ENCODE measurements around the gene SLC4A2. TPM values are rescaled to one million over a fixed set of nuclear protein-coding genes. Genes with fewer than 3 reads are reported as not detected.
A peak's percentile ranks its signal among the peaks of the same experiment; 100 is the strongest.

Gene SLC4A2
- total RNA-seq, 4 donors from 2014 or later: 48.5 to 109 (median 69.0) TPM

DNA sequence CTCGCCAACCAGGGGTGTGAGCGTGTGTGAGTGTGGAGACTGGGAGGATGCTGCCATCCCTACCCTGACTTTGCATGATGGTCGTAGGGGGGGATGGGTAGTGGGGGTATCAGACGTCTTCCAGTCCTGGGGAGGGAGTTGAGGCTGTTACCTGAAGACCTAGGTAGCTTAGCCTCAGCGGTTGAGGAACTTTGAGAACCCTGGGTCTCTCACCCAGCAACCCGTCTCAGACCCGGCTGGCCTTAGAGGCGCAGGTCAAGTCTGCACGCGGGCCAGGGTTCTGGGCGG is 2.7 kb downstream of the SLC4A2 start:
- Histone ChIP-seq H3K4me1 (peaks cover 31 to 40% of the 10 kb centered on the region in 2 donors), H3K36me3 (peaks cover 20 to 27% of the 10 kb centered on the region in 2 donors), H3K27me3 (no peaks in the 10 kb centered on the region), H3K9me3 (no peaks in the 10 kb centered on the region), H3K27ac (no peak overlapping the region), H3K4me3 (replicated peaks in 1 of 3) (no peak overlapping the region)
- intact Hi-C loops (cut with DNase I): no loop called here
- no peak for DNase-seq
- TF ChIP-seq POLR2A (IDR thresholded peaks at IDR 0.05): no peak
- TF ChIP-seq, protein P1, sequence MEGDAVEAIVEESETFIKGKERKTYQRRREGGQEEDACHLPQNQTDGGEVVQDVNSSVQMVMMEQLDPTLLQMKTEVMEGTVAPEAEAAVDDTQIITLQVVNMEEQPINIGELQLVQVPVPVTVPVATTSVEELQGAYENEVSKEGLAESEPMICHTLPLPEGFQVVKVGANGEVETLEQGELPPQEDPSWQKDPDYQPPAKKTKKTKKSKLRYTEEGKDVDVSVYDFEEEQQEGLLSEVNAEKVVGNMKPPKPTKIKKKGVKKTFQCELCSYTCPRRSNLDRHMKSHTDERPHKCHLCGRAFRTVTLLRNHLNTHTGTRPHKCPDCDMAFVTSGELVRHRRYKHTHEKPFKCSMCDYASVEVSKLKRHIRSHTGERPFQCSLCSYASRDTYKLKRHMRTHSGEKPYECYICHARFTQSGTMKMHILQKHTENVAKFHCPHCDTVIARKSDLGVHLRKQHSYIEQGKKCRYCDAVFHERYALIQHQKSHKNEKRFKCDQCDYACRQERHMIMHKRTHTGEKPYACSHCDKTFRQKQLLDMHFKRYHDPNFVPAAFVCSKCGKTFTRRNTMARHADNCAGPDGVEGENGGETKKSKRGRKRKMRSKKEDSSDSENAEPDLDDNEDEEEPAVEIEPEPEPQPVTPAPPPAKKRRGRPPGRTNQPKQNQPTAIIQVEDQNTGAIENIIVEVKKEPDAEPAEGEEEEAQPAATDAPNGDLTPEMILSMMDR (IDR thresholded peaks at IDR 0.05): no peak
- WGBS, 2 donors: 66 to 68% methylated on average over 4 to 10 of the region's 11 CpGs

DNA sequence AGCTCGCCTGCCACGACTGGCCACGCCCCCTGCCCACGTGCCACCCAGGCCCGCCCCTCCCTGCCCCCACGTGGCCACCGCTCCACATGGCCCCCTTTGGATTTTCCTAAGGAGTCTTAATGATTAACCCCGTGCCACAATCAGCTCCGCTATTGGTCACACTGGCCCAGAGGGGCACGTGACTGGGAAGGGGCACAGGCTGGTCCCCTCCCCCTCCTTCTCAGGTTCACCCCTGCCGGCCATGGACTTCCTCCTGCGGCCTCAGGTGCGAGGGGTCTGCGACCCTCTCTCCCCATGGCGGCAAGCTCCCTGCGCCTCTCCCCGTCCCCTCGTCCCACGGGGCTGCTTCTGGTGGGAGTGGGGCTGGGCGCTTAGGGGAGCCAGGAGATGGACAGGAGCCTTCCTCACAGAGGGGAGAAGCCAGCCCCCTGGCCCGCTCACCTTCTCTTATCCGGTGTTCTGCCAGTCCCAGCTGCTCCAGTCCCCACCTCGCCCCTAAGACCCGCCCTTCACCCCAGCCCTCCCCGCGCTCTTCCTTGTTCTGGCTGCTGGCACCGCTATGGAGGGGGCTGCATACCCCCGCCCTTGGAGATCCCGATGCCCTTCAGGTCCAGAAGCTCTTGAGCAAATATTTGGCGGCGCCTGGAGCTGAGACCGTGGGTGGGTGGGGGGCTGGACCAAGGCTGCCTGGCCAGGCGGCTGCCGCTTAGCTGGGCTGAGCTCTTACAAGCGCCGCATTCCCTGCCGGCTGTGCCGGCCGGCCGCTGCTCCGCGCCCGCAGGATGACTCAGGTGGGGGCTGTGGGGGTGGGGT is 3.2 kb downstream of the SLC4A2 start:
- peaks cover 26 to 36% of the 10 kb centered on the region in 2 donors for H3K4me1 ChIP-seq
- DNase-seq: no peak
- WGBS, 2 donors: 64 to 70% methylated on average over 27 to 32 of the region's 43 CpGs
- H3K27ac ChIP-seq: peak overlapping the region in 1 of 3 donors; percentile 5
- intact Hi-C loops (cut with DNase I): no loop called here
- no peaks in the 10 kb centered on the region for H3K27me3 ChIP-seq
- no peak for TF ChIP-seq POLR2A (IDR thresholded peaks at IDR 0.05)
- TF ChIP-seq, protein P1 (IDR thresholded peaks at IDR 0.05): no peak
- H3K9me3 ChIP-seq: no peaks in the 10 kb centered on the region
- peaks cover 25 to 31% of the 10 kb centered on the region in 2 donors for H3K36me3 ChIP-seq
- no peak overlapping the region for H3K4me3 ChIP-seq (replicated peaks in 1 of 3)

DNA sequence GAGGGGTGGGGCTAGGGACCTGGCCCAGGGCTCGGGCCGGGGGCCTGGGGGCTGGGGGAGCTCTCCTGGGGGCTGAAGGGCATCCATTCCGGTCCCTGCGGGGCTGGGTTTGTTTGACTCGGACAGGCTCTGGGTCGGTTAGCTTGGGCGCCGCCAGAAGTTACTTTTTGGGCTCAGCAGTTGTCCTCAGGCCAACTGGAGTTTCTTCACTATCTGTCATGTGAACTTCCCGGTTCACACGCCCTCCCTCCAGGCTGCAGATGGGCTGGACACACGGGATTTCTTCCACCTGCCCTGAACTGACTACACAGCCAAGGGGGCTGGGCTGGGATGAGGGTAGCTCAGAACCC is 3.8 kb downstream of the SLC4A2 start:
- Histone ChIP-seq H3K4me1 (peaks cover 26 to 36% of the 10 kb centered on the region in 2 donors), H3K4me3 (replicated peaks in 1 of 3) (no peak overlapping the region), H3K9me3 (no peaks in the 10 kb centered on the region), H3K27me3 (no peaks in the 10 kb centered on the region), H3K36me3 (peaks cover 31 to 37% of the 10 kb centered on the region in 2 donors), H3K27ac (peak overlapping the region in 1 of 3 donors; percentile 5)
- no peak for DNase-seq
- TF ChIP-seq, protein P1 (IDR thresholded peaks at IDR 0.05): no peak
- TF ChIP-seq POLR2A (IDR thresholded peaks at IDR 0.05): no peak
- WGBS, 2 donors: 67 to 72% methylated on average over 3 to 6 of the region's 11 CpGs
- intact Hi-C loops (cut with DNase I): no loop called here

DNA sequence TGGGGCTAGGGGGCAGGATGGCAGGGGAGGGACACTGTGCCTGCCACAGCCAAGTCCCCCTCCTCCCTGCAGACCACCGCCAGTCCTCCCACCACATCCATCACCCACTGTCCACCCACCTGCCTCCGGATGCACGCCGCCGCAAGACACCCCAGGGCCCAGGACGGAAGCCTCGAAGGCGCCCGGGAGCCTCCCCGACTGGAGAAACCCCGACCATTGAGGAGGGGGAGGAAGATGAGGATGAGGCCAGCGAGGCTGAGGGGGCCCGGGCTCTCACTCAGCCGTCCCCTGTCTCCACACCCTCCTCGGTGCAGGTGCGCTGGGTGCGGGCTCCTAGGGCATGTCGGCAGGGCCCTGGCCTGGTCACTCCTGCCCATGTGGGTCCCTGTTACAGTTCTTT is 5.1 kb downstream of the SLC4A2 start:
- Histone ChIP-seq H3K36me3 (peaks cover 38 to 46% of the 10 kb centered on the region in 2 donors), H3K9me3 (no peaks in the 10 kb centered on the region), H3K27me3 (no peaks in the 10 kb centered on the region), H3K27ac (no peak overlapping the region), H3K4me3 (replicated peaks in 1 of 3) (no peak overlapping the region), H3K4me1 (peaks cover 16 to 28% of the 10 kb centered on the region in 2 donors)
- no peak for DNase-seq
- WGBS, 2 donors: 97 to 100% methylated on average over 4 to 6 of the region's 18 CpGs
- TF ChIP-seq, protein P1 (IDR thresholded peaks at IDR 0.05): no peak
- TF ChIP-seq POLR2A (IDR thresholded peaks at IDR 0.05): no peak
- intact Hi-C loops (cut with DNase I): no loop called here

DNA sequence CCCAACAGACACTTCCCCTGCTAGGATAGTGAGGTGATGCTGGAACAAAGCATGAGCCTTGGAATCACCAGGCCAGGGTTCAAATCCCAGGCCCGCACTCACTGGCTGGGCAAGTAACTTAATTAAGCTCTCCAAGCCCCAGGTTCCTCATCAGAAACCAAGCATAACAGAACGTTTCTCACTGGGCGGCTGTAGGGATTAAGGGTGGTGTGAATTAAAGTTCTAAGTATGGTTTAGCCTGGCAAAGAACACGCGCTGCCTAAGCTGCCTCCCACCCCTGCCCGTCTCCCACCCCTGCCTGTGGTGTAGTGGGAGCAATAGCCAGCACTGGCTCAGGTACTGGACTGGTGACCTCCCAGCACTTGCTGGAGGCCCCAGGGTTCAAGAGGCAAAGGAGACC is 5.6 kb downstream of the SLC4A2 start:
- intact Hi-C loops (cut with DNase I): no loop called here
- no peak for DNase-seq
- no peaks in the 10 kb centered on the region for H3K9me3 ChIP-seq
- H3K4me3 ChIP-seq (replicated peaks in 1 of 3): no peak overlapping the region
- H3K4me1 ChIP-seq: peaks cover 16 to 28% of the 10 kb centered on the region in 2 donors
- 90 to 95% methylated on average over 6 of the region's 6 CpGs for WGBS, 2 donors
- TF ChIP-seq, protein P1 (IDR thresholded peaks at IDR 0.05): no peak
- TF ChIP-seq POLR2A (IDR thresholded peaks at IDR 0.05): no peak
- no peak overlapping the region for H3K27ac ChIP-seq
- no peaks in the 10 kb centered on the region for H3K27me3 ChIP-seq
- H3K36me3 ChIP-seq: peaks cover 41 to 51% of the 10 kb centered on the region in 2 donors
